GM11168 (cell line): ENCODE results near the gene NEK5.

Source experiments
- in situ Hi-C: fragments of 300-500 bp; cut with MboI; formaldehyde crosslinking; loops from one replicate; pipeline ENCODE4 v1.12.0; 2022; ENCODE audit warnings: low sequenced_read_pairs; ENCODE audit not compliant: unreplicated experiment

The NEK5 gene

DNA sequence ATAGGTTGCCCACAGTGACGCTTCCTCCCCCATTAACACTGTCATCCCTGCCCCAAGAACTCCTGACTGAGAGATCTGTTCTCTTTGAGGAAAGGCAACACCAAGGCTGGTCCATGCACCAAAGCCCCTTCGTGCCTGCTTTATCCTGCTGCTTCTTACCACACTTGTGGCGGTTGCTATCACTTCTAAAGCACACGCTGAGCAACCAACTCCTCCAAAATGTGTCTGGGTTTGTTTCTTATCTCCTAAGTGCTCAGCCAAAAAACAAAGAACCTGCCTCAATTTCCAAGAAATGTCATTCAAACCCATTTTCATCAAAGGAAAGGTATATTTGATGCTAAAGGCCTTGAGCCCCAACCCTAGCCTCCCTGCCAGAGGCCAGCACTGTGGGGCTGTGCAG is 132.2 kb downstream of the NEK5 start:
- in situ Hi-C loops = no loop called here

GRCh38 chr13:51995677-51996551 is 133.0 kb downstream of the NEK5 start:
- in situ Hi-C loops = no loop called here

GRCh38 chr13:51993713-51994112 is 135.2 kb downstream of the NEK5 start:
- in situ Hi-C loops = no loop called here

DNA sequence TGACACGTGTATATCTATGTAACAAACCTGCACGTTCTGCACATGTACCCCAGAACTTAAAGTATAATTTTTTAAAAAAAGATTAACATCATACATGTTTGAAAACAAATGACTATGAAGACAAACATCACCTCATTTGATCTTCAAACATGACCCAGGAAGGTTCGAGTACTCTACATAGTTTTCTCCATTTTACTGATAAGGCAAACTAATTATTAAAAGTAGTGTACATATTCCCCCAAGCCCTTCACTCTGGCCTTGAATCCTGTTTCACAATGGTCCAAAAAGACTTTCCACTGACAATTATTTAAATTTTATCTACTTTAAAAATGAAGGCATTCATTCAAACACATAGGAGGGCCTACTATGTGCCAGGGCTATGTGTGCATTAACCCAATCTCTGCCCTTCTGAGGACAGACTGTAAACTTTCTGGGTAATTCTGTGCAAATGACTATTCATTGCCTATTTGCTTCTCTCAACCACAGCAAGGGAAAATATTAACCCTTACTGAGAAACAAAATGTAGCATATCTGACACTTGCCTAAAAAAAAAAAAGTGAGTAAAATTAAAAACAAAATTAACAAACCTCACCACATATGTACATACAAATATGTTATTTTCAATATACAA is 139.8 kb downstream of the NEK5 start:
- in situ Hi-C loops = no loop called here
